A549 (cell line): ENCODE data around the gene PITPNB.

Experiments used
- CTCF ChIP-seq: fragments of >200 bp; sonication (Bioruptor Twin); formaldehyde crosslinking; IDR thresholded peaks from 3 replicates; pipeline ENCODE4 v1.5.1; 2016
- ESRRA ChIP-seq: fragments of 150-350 bp; IDR thresholded peaks from 2 replicates; pipeline ENCODE4 v1.6.1; 2014; ENCODE audit warnings: mild to moderate bottlenecking, low read length, borderline replicate concordance
- POLR2AphosphoS2 ChIP-seq: conservative IDR thresholded peaks from 2 replicates; pipeline ENCODE4 v1.6.1; 2012; ENCODE audit warnings: low read length, improper control_type of control experiment, inconsistent platforms
- ZFP36 ChIP-seq: fragments of 450-650 bp; IDR thresholded peaks from 2 replicates; pipeline ENCODE4 v1.6.1; 2014; ENCODE audit warnings: borderline replicate concordance; ENCODE audit not compliant: partially characterized antibody
- ZSCAN20 ChIP-seq: fragments of 250-450 bp; sonication (Bioruptor Pico); IDR thresholded peaks from 2 replicates; pipeline ENCODE4 v1.8.0; 2022; ENCODE audit warnings: mild to moderate bottlenecking, moderate library complexity

DNA sequence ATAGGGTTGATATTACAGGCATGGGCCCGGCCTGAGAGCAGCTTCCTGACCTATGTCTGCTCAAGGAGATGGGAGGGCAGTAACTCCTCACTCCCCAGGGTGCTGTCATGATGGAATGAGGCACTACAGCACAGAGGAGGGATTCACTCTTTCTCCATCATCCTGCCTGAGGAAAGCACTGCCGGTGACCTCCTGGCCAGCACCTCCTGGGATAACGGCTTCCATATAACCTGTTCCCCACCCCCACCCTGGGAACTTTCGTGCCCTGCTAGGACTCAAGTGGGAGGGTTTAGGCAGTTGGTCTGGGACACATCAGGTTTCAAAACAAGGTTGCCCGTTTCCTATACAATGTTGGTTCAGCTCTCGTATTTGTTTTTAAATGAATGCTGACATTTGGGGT, 74.8 kb downstream of the PITPNB start:
- TF ChIP-seq ZSCAN20 (CRISPR knock-in tag), result no peak
- no peak for TF ChIP-seq CTCF
- no peak for TF ChIP-seq ZFP36
- TF ChIP-seq POLR2AphosphoS2, result no peak
- no peak for TF ChIP-seq ESRRA
